GM19238 (cell line): ENCODE results near the gene GRM5.
"Not testable (repeated sequence)": the region's sequence is repeated elsewhere in the genome, so short reads cannot be mapped to it uniquely, and the experiment has no call there.

Experiments used
- DNase-seq: peaks from one replicate; pipeline ENCODE4 v3.0.0; 2011; ENCODE audit warnings: low spot score; ENCODE audit not compliant: insufficient read length

GRM5 gene

DNA sequence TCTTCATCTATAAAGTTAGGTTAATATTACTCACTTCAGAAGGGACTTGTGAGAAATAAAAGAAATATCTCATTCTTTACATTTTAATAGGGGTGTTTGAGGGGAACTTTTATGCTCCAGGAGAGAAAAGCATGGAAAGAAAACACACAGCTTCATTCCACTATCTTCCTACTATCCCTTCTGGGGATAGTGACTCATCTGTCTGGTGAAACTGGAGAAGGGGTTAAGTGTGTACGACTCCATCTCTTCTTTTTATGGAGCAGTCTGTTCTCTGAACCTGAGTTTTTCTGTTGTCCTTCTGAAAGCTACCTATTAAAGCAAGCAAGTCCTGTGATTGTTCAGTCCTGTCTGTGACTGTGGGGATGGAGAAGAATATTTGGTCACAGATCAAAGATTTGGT is 227.6 kb downstream of the GRM5 start:
- not testable (repeated sequence) for DNase-seq

- DNase-seq, result not testable (repeated sequence)
Observed at GRCh38 chr11:88835709-88836108, 230.1 kb downstream of the GRM5 start.

DNA sequence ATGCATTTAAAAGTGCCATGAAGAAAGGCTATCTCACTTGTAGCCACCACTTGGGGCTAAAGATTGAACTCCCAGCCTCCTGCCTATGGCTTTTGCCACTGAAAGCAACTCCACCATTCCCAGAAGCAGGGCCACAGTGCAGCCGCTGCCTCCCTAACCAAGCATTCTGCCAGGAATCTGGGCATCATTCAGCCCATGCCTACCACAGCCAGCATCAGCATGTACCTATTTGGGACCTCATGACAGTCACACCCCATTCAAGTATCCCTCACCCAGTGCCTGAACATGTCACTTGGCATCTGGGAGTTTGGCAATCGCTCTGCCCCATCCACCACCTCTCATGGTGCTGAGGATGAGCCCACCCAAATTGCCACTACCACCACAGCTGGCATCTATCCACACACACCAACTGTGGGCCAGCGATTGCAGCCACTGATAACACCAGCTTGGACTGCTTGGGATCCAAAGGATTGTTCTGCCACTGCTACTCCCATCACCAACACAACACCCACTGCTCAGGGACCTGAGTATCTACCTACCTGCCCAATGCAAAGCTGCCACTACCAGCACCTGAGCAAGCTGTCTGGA is 234.4 kb downstream of the GRM5 start:
- no peak for DNase-seq

DNA sequence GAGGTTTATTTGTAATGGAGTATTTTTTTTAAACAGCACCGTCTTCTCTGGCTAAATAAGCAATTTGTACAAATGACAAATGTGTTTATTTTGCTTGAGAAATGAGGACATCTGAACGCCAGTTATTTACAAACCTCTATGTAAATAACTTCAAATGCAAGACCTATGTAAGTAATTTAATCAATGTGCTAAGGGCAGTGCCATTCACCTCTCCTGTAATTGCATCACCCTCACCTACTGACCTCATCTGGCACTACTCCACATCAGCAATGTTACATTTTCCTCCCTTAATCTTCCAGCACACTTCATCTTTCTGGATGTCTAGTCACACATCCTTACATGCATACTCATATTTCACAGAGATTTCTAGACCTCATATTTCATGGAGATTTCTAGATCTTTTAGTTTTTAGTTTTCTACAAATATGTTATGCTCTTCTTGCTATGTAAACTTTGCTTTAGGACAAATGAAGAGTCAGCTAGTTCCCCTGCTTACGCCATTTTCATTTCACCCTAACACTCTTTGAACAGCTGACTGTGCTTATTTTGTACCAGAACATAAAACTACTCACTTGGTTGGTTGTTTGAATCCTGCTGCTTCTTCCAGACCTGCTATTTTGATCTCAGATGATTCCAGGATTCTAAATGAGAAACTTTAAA is 238.6 kb downstream of the GRM5 start:
- DNase-seq, result no peak

GRCh38 chr11:88819616-88820015 is 246.2 kb downstream of the GRM5 start:
- DNase-seq, result no peak

GRCh38 chr11:88818978-88819377 is 246.8 kb downstream of the GRM5 start:
- DNase-seq, result no peak

GRCh38 chr11:88815505-88815904 is 250.3 kb downstream of the GRM5 start:
- DNase-seq, result no peak

GRCh38 chr11:88814076-88814475 is 251.7 kb downstream of the GRM5 start:
- DNase-seq, result no peak

- DNase-seq, result no peak
Observed at GRCh38 chr11:88813233-88813915, 252.4 kb downstream of the GRM5 start.

GRCh38 chr11:88810420-88811097 is 255.2 kb downstream of the GRM5 start:
- no peak for DNase-seq

DNA sequence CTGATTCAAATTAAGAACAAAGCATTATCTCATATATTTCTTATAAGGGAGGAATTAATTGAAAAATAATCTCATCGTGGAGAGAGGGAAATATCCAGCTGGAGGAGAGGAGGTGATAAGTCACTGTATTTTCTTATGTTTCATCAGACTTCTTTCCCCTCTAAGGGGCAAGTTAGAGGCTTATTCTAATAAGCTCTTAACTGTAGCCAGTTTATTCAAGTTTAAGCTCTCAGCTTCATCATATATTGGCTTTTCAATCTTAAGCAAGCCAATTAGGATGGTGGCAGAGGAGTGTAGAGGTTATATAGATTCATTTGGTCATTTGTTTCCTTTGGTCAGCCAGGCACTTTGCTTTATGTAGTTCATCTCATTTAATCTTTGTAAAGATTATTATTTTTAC is 256.7 kb downstream of the GRM5 start:
- DNase-seq, result no peak

- DNase-seq, result no peak
Observed at GRCh38 chr11:88807349-88807748, 258.4 kb downstream of the GRM5 start.

DNA sequence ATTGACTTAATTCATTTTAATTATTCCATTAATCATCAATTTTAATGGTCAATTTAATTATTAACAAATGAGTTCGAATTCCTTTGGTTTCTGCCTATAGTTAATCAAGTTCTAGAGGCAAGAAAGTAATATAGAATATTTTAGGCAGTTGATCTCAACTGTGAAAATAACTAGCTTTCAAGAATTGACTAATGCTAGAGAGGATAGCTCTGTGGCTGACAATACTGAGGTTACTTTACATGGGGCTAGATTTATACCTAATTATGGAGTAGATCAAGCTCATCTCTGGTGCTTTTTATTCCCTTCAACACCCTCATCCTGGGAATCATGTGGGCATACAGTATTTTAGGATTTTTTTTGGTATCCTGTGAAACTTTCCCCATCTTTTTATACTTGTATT is 259.4 kb downstream of the GRM5 start:
- no peak for DNase-seq

- DNase-seq, result no peak
Observed at GRCh38 chr11:88801484-88802123, 264.2 kb downstream of the GRM5 start.

DNA sequence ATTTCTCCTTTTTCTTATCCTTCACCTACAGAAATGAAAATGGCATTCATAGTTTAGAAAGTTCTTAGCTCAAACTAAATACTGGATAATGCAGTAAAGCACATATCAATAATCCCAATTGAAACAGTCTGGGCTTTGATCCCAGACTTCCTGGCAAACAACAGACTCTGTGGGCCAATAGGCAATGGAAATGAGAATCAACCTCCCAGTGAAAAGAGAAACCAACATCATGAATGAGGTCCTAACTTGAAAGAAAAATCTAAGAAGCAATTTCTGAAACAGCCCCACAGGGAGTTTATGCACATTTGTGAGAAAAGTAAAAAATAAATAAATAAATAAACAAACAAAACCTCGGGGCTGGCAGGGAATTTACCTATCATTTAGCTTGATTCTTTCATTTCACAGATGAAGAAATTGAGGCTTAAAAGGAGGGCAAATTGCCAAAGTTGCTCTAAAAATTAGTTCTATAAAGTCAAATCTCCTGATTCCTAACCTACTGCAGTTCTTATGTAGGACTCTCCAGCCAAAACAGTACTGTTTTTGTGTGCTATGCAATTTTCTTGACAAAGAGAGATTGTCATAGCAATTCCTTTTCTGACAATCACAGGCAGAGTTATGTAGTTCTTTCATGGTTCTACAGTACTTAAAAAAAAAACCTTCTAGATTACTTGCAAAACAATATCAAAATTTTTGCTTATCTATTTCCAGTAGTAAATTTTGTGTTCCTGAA is 265.8 kb downstream of the GRM5 start:
- no peak for DNase-seq

DNA sequence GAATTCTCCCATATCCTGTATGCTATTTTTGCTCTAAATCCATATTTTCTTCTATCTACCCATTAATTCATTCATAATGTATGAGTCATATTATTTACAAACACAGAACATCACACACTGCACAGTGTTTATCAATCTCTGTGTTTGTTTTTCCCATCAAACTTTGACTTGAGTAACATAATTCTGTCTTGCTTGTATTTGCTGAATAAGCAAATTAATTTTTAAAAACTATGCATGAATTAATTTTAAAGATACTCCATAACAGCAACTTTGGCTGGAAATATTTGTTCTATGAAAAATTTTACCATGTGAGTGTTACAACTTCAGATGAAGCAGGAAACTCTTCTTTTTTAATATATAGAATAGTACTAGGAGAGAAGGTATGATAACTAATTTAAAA is 275.6 kb downstream of the GRM5 start:
- DNase-seq, result no peak

DNA sequence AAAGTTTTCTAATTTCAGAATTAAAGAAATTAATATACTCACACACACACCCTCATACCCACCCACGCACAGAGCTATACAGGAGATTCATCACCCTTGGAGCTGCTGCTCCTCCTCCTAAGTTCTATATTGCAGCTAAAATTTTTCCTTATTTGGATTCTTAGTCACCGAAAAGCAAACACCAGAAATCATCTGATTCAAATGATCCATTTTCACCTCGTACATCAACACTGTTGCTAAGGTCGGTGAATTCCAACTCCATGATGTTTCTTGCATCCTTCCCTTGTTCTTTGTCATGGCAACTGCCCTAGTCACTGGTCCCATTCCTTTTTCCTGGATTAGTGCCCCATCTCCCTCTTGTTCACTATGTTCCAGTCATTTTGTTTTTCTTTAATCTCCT is 286.2 kb downstream of the GRM5 start:
- DNase-seq, result no peak

DNA sequence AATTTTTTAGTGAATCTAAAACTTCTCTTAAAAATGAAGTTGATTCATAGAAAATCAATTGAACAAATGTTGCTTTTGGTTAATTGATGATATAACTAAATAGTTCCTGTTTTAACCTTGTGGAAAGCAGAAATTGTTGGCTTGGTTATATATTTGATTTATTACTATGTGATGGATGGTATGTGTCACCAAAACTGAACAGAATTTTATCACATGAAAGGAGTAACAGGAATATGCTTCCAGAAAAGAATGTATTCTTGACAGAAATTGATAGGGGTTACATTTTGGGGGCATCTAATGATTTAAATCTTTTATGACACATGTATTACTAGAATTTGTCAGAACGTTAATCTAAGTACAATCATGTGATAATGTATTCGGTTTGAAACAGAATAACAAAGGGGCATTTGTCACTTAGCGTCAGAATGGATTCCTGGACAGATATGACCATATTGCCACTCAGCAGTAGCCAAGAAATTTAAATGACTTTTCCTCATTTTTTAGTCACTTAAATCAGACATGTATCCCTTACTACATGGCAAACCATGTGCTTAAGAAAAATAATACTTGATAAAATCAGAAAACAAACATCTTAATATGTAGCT is 295.2 kb downstream of the GRM5 start:
- DNase-seq, result no peak

DNA sequence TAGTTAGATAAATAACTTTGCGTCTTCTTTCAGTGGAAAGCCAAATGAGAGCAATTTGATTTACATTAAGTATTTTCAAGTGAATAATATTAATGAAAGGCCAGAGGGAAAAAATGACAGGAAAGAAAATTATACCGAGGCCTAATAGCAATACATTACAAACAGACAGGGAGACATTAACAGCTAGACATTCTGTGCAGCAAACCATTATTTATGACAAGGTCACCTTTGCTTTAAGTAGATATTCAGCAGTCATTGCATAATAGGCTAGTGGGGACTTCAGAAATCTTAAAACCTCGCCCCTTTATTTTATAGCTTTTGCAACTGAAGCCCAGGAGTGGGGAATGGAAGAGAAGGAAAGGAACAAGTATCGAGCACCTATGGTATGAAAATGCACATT is 321.6 kb downstream of the GRM5 start:
- no peak for DNase-seq

- DNase-seq, result no peak
Observed at GRCh38 chr11:88739524-88739923, 326.3 kb downstream of the GRM5 start.

DNA sequence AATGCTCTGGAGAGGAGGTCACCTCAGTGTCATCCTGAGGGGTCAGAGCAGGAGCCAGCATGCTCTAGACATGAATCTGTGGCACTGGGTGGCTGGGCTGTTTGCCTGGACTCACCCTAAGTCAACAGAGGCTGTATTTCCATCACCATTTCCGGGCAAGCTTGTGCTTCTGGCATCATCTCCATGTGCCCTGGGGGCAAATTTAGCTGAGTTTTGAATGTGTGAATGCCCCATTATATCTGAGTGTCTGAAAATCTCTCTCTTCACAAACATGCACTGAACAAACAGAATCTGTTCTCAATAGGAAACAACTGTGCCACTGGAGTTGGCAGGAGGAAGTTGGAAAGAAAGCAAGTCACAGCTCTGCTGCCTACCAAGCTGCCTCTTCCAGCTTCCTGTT is 356.2 kb downstream of the GRM5 start:
- no peak for DNase-seq
